ENCODE results near the gene BDH2.

Gene BDH2

DNA sequence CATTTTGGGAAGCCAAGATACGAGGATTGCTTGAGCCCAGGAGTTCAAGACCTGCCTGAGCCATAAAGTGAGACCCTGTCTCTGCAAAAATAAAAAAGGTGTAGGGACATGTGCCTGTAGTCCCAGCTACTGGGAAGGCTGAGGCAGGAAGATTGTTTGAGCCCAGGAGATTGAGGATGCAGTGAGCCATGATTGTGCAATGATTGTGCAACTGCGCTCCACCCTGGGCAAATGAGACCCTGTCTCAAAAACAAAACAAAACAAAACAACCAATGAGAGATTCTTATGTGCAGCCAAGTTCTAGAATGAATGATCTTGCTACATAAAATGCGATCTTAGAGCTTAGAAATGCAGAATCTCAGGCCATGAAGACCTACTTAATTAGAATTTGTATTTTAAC, 45.6 kb downstream of the BDH2 start:
- no peak for ATAC-seq

DNA sequence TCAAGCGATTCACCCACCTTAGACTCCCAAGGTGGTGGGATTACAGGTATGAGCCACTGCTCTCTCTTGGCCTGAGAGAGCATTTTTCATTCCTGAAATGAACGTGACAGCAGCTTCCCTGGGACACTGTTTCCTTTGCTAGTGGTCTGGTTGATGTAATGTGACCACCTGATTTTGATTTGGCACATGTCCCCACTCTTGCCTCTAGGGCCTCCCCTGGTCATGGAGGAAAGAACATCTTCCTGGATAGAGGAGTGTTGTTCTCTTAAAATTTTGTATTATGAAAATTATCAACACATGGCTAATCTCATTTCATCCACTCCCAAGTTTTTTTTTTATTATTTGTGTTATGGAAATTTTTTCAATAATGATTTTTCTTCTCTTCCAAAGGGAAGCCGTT, 46.9 kb downstream of the BDH2 start:
- no peak for ATAC-seq
- no peak for TF ChIP-seq BACH2 (CRISPR knock-in tag; IDR thresholded peaks at IDR 0.05; ENCODE audit: borderline replicate concordance)

More for the DNA sequence above, 45.6 kb downstream of the BDH2 start:
- TF ChIP-seq ESRRG (CRISPR knock-in tag; IDR thresholded peaks at IDR 0.05) (no peak), ZC3H10 (CRISPR knock-in tag; IDR thresholded peaks at IDR 0.05) (no peak), ARNTL (CRISPR knock-in tag; IDR thresholded peaks at IDR 0.05; ENCODE audit: borderline replicate concordance, low read depth) (no peak), TOX (CRISPR knock-in tag; IDR thresholded peaks at IDR 0.05; ENCODE audit: borderline replicate concordance) (no peak), ISL1 (CRISPR knock-in tag; IDR thresholded peaks at IDR 0.05) (no peak), OSR1 (CRISPR knock-in tag; IDR thresholded peaks at IDR 0.05) (no peak)
- TF ChIP-seq, protein P1, sequence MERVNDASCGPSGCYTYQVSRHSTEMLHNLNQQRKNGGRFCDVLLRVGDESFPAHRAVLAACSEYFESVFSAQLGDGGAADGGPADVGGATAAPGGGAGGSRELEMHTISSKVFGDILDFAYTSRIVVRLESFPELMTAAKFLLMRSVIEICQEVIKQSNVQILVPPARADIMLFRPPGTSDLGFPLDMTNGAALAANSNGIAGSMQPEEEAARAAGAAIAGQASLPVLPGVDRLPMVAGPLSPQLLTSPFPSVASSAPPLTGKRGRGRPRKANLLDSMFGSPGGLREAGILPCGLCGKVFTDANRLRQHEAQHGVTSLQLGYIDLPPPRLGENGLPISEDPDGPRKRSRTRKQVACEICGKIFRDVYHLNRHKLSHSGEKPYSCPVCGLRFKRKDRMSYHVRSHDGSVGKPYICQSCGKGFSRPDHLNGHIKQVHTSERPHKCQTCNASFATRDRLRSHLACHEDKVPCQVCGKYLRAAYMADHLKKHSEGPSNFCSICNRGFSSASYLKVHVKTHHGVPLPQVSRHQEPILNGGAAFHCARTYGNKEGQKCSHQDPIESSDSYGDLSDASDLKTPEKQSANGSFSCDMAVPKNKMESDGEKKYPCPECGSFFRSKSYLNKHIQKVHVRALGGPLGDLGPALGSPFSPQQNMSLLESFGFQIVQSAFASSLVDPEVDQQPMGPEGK (CRISPR knock-in tag; IDR thresholded peaks at IDR 0.05; ENCODE audit: borderline replicate concordance) = no peak

DNA sequence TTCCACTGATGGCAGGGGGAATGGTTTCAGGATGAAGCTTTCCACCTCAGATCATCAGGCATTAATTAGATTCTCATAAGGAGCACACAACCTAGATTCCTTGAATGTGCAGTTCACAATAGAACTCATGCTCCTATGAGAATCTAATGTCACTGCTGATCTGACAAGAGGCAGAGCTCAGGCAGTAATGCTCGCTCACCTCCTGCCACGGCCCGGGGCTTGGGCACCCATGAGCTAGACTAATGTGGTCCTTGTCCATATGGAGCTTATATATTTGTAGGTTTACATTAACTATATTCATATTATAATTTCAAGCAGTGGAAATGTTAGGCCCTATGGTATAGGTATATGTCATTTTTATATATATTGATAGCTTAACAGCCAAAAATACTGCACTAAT, 47.5 kb downstream of the BDH2 start:
- TF ChIP-seq BACH2 (CRISPR knock-in tag; IDR thresholded peaks at IDR 0.05; ENCODE audit: borderline replicate concordance) (no peak), ESRRG (CRISPR knock-in tag; IDR thresholded peaks at IDR 0.05) (no peak)
- TF ChIP-seq, protein P2, sequence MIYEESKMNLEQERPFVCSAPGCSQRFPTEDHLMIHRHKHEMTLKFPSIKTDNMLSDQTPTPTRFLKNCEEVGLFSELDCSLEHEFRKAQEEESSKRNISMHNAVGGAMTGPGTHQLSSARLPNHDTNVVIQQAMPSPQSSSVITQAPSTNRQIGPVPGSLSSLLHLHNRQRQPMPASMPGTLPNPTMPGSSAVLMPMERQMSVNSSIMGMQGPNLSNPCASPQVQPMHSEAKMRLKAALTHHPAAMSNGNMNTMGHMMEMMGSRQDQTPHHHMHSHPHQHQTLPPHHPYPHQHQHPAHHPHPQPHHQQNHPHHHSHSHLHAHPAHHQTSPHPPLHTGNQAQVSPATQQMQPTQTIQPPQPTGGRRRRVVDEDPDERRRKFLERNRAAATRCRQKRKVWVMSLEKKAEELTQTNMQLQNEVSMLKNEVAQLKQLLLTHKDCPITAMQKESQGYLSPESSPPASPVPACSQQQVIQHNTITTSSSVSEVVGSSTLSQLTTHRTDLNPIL (CRISPR knock-in tag; IDR thresholded peaks at IDR 0.05; ENCODE audit: low read depth) = no peak
- no peak for ATAC-seq

DNA sequence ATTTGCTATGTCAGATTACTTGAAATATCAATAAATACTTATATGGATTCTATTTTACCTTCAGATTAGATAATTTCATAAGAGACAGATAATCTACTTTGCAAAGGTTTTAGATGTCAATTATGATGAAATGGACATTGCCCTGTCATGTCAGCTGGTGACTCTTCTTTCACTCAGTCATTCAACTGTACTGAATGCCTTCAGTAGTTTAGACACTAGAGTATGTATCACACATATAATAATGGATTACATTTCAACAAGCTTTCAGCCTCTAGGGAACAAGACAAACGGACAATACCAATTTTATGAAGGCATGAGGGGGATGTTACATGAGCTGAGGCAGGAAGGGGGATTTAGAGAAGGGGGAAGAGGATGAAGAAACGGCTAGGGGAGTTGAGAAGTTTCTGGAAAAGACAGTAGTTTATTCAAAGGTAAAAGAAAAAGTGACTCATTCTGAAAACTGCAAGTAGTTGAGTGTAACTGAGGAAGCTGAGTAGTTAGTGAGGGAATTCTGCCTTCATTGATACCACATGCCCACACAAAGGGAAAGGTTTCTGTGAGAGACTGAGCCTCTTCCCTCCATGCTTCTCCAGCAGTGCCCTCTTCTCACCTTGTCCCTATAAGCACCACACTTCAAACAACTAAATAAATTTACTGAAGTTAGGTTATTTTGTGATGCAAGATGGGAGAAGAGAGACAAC, 48.7 kb downstream of the BDH2 start:
- peak; percentile 40; the same call in 1 of the 3 replicates for ATAC-seq
- TF ChIP-seq, protein P3, sequence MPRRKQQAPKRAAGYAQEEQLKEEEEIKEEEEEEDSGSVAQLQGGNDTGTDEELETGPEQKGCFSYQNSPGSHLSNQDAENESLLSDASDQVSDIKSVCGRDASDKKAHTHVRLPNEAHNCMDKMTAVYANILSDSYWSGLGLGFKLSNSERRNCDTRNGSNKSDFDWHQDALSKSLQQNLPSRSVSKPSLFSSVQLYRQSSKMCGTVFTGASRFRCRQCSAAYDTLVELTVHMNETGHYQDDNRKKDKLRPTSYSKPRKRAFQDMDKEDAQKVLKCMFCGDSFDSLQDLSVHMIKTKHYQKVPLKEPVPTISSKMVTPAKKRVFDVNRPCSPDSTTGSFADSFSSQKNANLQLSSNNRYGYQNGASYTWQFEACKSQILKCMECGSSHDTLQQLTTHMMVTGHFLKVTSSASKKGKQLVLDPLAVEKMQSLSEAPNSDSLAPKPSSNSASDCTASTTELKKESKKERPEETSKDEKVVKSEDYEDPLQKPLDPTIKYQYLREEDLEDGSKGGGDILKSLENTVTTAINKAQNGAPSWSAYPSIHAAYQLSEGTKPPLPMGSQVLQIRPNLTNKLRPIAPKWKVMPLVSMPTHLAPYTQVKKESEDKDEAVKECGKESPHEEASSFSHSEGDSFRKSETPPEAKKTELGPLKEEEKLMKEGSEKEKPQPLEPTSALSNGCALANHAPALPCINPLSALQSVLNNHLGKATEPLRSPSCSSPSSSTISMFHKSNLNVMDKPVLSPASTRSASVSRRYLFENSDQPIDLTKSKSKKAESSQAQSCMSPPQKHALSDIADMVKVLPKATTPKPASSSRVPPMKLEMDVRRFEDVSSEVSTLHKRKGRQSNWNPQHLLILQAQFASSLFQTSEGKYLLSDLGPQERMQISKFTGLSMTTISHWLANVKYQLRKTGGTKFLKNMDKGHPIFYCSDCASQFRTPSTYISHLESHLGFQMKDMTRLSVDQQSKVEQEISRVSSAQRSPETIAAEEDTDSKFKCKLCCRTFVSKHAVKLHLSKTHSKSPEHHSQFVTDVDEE (CRISPR knock-in tag; IDR thresholded peaks at IDR 0.05) = no peak
- TF ChIP-seq ZNF565 (CRISPR knock-in tag; conservative IDR thresholded peaks at IDR 0.05; ENCODE audit: low read depth) (no peak), RARB (CRISPR knock-in tag; IDR thresholded peaks at IDR 0.05) (no peak), TCF4 (CRISPR knock-in tag; IDR thresholded peaks at IDR 0.05; ENCODE audit: borderline replicate concordance) (no peak), GLIS3 (CRISPR knock-in tag; IDR thresholded peaks at IDR 0.05) (no peak), ZNF70 (CRISPR knock-in tag; IDR thresholded peaks at IDR 0.05) (no peak), TOX (CRISPR knock-in tag; IDR thresholded peaks at IDR 0.05; ENCODE audit: borderline replicate concordance) (no peak), ZC3H10 (CRISPR knock-in tag; IDR thresholded peaks at IDR 0.05) (no peak), ZFP30 (CRISPR knock-in tag; IDR thresholded peaks at IDR 0.05) (no peak), CSDC2 (CRISPR knock-in tag; IDR thresholded peaks at IDR 0.05) (no peak), ISL1 (CRISPR knock-in tag; IDR thresholded peaks at IDR 0.05) (no peak), ZNF8 (CRISPR knock-in tag; IDR thresholded peaks at IDR 0.05) (no peak), ESRRG (CRISPR knock-in tag; IDR thresholded peaks at IDR 0.05) (no peak), OSR1 (CRISPR knock-in tag; IDR thresholded peaks at IDR 0.05) (no peak), BACH2 (CRISPR knock-in tag; IDR thresholded peaks at IDR 0.05; ENCODE audit: borderline replicate concordance) (no peak), SNAI2 (CRISPR knock-in tag; IDR thresholded peaks at IDR 0.05) (no peak)
- TF ChIP-seq, protein P2 (CRISPR knock-in tag; IDR thresholded peaks at IDR 0.05; ENCODE audit: low read depth) = no peak
- TF ChIP-seq, protein P4, sequence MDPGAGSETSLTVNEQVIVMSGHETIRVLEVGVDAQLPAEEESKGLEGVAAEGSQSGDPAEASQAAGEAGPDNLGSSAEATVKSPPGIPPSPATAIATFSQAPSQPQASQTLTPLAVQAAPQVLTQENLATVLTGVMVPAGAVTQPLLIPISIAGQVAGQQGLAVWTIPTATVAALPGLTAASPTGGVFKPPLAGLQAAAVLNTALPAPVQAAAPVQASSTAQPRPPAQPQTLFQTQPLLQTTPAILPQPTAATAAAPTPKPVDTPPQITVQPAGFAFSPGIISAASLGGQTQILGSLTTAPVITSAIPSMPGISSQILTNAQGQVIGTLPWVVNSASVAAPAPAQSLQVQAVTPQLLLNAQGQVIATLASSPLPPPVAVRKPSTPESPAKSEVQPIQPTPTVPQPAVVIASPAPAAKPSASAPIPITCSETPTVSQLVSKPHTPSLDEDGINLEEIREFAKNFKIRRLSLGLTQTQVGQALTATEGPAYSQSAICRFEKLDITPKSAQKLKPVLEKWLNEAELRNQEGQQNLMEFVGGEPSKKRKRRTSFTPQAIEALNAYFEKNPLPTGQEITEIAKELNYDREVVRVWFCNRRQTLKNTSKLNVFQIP (CRISPR knock-in tag; IDR thresholded peaks at IDR 0.05; ENCODE audit: borderline replicate concordance, low read depth) = no peak
- TF ChIP-seq, protein P5, sequence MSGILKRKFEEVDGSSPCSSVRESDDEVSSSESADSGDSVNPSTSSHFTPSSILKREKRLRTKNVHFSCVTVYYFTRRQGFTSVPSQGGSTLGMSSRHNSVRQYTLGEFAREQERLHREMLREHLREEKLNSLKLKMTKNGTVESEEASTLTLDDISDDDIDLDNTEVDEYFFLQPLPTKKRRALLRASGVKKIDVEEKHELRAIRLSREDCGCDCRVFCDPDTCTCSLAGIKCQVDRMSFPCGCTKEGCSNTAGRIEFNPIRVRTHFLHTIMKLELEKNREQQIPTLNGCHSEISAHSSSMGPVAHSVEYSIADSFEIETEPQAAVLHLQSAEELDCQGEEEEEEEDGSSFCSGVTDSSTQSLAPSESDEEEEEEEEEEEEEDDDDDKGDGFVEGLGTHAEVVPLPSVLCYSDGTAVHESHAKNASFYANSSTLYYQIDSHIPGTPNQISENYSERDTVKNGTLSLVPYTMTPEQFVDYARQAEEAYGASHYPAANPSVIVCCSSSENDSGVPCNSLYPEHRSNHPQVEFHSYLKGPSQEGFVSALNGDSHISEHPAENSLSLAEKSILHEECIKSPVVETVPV (CRISPR knock-in tag; IDR thresholded peaks at IDR 0.05) = no peak

Data from SK-N-SH treated with all-trans-retinoic acid at 6 μM for 48 hours (cell line).